C4-2B (cell line): ENCODE data around the gene AADAC.

Source experiments
- CTCF ChIP-seq: fragments of 450-650 bp; conservative IDR thresholded peaks from 2 replicates; pipeline ENCODE4 v1.5.1; 2017; ENCODE audit warnings: mild to moderate bottlenecking
- ZFX ChIP-seq: fragments of 450-650 bp; IDR thresholded peaks from 2 replicates; pipeline ENCODE4 v1.6.1; 2017

GRCh38 chr3:151772825-151773480, 41.0 kb upstream of the AADAC start:
- TF ChIP-seq CTCF: no peak
- no peak for TF ChIP-seq ZFX
